GM12878 (cell line): ENCODE data around the gene RPS16. TPM values are rescaled to one million over a fixed set of nuclear protein-coding genes. Genes with fewer than 3 reads are reported as not detected.

Experiments
- ATAC-seq: fragments of 200-7000 bp; cut with Tn5 transposase; 3 replicates; pipeline ENCODE4 v1.9.1; 2020; ENCODE audit warnings: mild to moderate bottlenecking, moderate library complexity
- BruUV-seq: library from RNA; stranded (reverse); fragments of 400-500 nt; replicated peaks from 2 replicates; lab custom pipeline; 2021; lab: Mats Ljungman, UMichigan
- CTCF ChIA-PET: fragments of 300-600 bp; sonication (Branson Sonifier 250); formaldehyde crosslinking; extraction: SDS; loops from one replicate; lab custom pipeline; 2021; ENCODE audit warnings: inconsistent platforms; lab: Yijun Ruan, JAX
- POLR2A ChIA-PET: fragments of 350-600 bp; formaldehyde crosslinking; extraction: SDS; loops from one replicate; lab custom pipeline; 2021; ENCODE audit warnings: inconsistent platforms; lab: Charles Lee
- RAD21 ChIA-PET: fragments of 300-600 bp; sonication (Branson Sonifier 250); formaldehyde crosslinking; loops from one replicate; lab custom pipeline; 2023; ENCODE audit warnings: antibody characterized with exemption; ENCODE audit not compliant: unreplicated experiment; lab: Charles Lee
- SMC1A ChIA-PET: fragments of 300-600 bp; sonication (Branson Sonifier 250); formaldehyde crosslinking; loops from one replicate; lab custom pipeline; 2023; ENCODE audit not compliant: unreplicated experiment, uncharacterized antibody; lab: Charles Lee
- DNase-seq: peaks from one replicate; pipeline ENCODE4 v3.0.0-alpha.2; 2011; ENCODE audit warnings: low read depth, low spot score
- FAIRE-seq: peaks from 3 replicates; lab custom pipeline; 2011; peaks lifted over from hg19 to GRCh38; lab: Jason Lieb, UNC
- H2AFZ ChIP-seq: 2 replicates; pipeline ENCODE4 v1.6.0; 2011; ENCODE audit warnings: low read depth, low read length, control low read depth; ENCODE audit not compliant: control insufficient read depth
- H3K27ac ChIP-seq: 2 replicates; pipeline ENCODE4 v1.5.1; 2011; ENCODE audit warnings: control low read depth; ENCODE audit not compliant: control insufficient read depth, insufficient read depth
- H3K27me3 ChIP-seq, 2 experiments: replicated peaks in 1 of 2; 2 replicates each; pipeline versions ENCODE4 v1.6.0 to v1.6.1; 2011; ENCODE audit warnings: low read length in 1 of 2; ENCODE audit not compliant: control insufficient read depth in 2 of 2, insufficient read depth in 2 of 2
- H3K36me3 ChIP-seq, 2 experiments: 2 replicates each; pipeline ENCODE4 v1.5.1; 2011; ENCODE audit warnings: low read length in 1 of 2; ENCODE audit not compliant: control insufficient read depth in 2 of 2, insufficient read depth in 2 of 2
- H3K4me1 ChIP-seq: 2 replicates; pipeline ENCODE4 v1.6.1; 2011; ENCODE audit warnings: mild to moderate bottlenecking, low read length, moderate library complexity, mixed read lengths; ENCODE audit not compliant: control insufficient read depth, insufficient read depth
- H3K4me2 ChIP-seq: 2 replicates; pipeline ENCODE4 v1.6.0; 2011; ENCODE audit warnings: control low read depth; ENCODE audit not compliant: control insufficient read depth, insufficient read depth
- H3K4me3 ChIP-seq: fragments of 200-600 bp; sonication (generic); 2 replicates; pipeline ENCODE4 v1.5.1; 2016
- H3K79me2 ChIP-seq: 2 replicates; pipeline ENCODE4 v1.6.0; 2011; ENCODE audit warnings: low read length; ENCODE audit not compliant: control insufficient read depth, insufficient read depth
- H3K9ac ChIP-seq: 2 replicates; pipeline ENCODE4 v1.8.0; 2011; ENCODE audit warnings: low read length, control low read depth, mixed read lengths; ENCODE audit not compliant: control insufficient read depth, insufficient read depth
- H3K9me3 ChIP-seq: replicated peaks from 3 replicates; pipeline ENCODE4 v1.5.1; 2011; ENCODE audit warnings: mild to moderate bottlenecking, low read length; ENCODE audit not compliant: control insufficient read depth, insufficient read depth
- H4K20me1 ChIP-seq: 2 replicates; pipeline ENCODE4 v1.6.0; 2011; ENCODE audit not compliant: control insufficient read depth, insufficient read depth
- ASH2L ChIP-seq: fragments of 300-600, 200-600 bp; sonication (generic); IDR thresholded peaks from 2 replicates; pipeline ENCODE4 v1.6.1; 2017; ENCODE audit warnings: low read depth, mild to moderate bottlenecking, borderline replicate concordance
- BRCA1 ChIP-seq: IDR thresholded peaks from 2 replicates; pipeline ENCODE4 v1.6.1; 2011; ENCODE audit warnings: low read depth, low read length, improper control_type of control experiment
- CHD1 ChIP-seq: IDR thresholded peaks from 2 replicates; pipeline ENCODE4 v1.6.1; 2012; ENCODE audit warnings: low read depth, low read length, improper control_type of control experiment
- DPF2 ChIP-seq: fragments of 450-650 bp; IDR thresholded peaks from 2 replicates; pipeline ENCODE4 v1.6.1; 2017; ENCODE audit warnings: mild to moderate bottlenecking
- EP300 ChIP-seq, 2 experiments: fragments of 150-350 bp in 1 of 2; IDR thresholded peaks; 2 replicates each; pipeline ENCODE4 v1.6.1; 2011 to 2012; ENCODE audit warnings: low read depth in 2 of 2, low read length in 2 of 2, borderline replicate concordance in 1 of 2, improper control_type of control experiment in 1 of 2, inconsistent platforms in 1 of 2; ENCODE audit not compliant: control insufficient read depth in 1 of 2
- HCFC1 ChIP-seq: fragments of 150-350 bp; IDR thresholded peaks from 2 replicates; pipeline ENCODE4 v1.6.1; 2014; ENCODE audit warnings: low read length
- JUNB ChIP-seq: IDR thresholded peaks from 2 replicates; pipeline ENCODE4 v1.6.1; 2016; ENCODE audit warnings: antibody characterized with exemption, mild to moderate bottlenecking
- MEF2A ChIP-seq: IDR thresholded peaks from 2 replicates; pipeline ENCODE4 v1.6.1; 2011; ENCODE audit warnings: low read depth, mild to moderate bottlenecking, low read length, moderate library complexity; ENCODE audit not compliant: insufficient read depth
- MTA2 ChIP-seq: fragments of 450-650 bp; IDR thresholded peaks from 2 replicates; pipeline ENCODE4 v1.6.1; 2016; ENCODE audit warnings: low read depth, mild to moderate bottlenecking, moderate library complexity
- MXI1 ChIP-seq: fragments of 150-350 bp; IDR thresholded peaks from 2 replicates; pipeline ENCODE4 v1.6.1; 2011; ENCODE audit warnings: low read depth, mild to moderate bottlenecking, inconsistent platforms, low read length, improper control_type of control experiment
- NR2F1 ChIP-seq: fragments of 450-650 bp; conservative IDR thresholded peaks from 2 replicates; pipeline ENCODE4 v1.6.1; 2017; ENCODE audit warnings: mild to moderate bottlenecking
- PML ChIP-seq: IDR thresholded peaks from 2 replicates; pipeline ENCODE4 v1.6.1; 2012; ENCODE audit warnings: low read length, inconsistent platforms
- POLR2A ChIP-seq: IDR thresholded peaks from 2 replicates; pipeline ENCODE4 v1.6.1; 2011; ENCODE audit warnings: low read depth, mild to moderate bottlenecking, low read length
- SIX5 ChIP-seq: IDR thresholded peaks from 2 replicates; pipeline ENCODE4 v1.6.1; 2011; ENCODE audit warnings: mild to moderate bottlenecking, low read depth, low read length, moderate library complexity; ENCODE audit not compliant: severe bottlenecking
- SMARCA5 ChIP-seq: fragments of 450-650 bp; IDR thresholded peaks from 2 replicates; pipeline ENCODE4 v1.6.1; 2017; ENCODE audit warnings: mild to moderate bottlenecking
- SPI1 ChIP-seq: IDR thresholded peaks from 2 replicates; pipeline ENCODE4 v1.6.1; 2011; ENCODE audit warnings: low read depth, mild to moderate bottlenecking, low read length, moderate library complexity, borderline replicate concordance; ENCODE audit not compliant: insufficient read depth
- SUZ12 ChIP-seq: fragments of 200-600 bp; sonication (generic); IDR thresholded peaks from one replicate; pipeline ENCODE4 v1.6.1; 2018; ENCODE audit warnings: antibody characterized with exemption, mild to moderate bottlenecking; ENCODE audit not compliant: unreplicated experiment
- TCF12 ChIP-seq: IDR thresholded peaks from 2 replicates; pipeline ENCODE4 v1.6.1; 2011; ENCODE audit warnings: low read depth, mild to moderate bottlenecking, low read length
- WRNIP1 ChIP-seq: IDR thresholded peaks from 2 replicates; pipeline ENCODE4 v1.6.1; 2011; ENCODE audit warnings: low read depth, low read length, improper control_type of control experiment, borderline replicate concordance
- ZNF207 ChIP-seq: fragments of 450-650 bp; IDR thresholded peaks from 2 replicates; pipeline ENCODE4 v1.6.1; 2014; ENCODE audit warnings: antibody characterized with exemption, mild to moderate bottlenecking, borderline replicate concordance
- WGBS: methylation state at CpG from one replicate; pipeline ENCODE4 v1.1.6; 2016; ENCODE audit warnings: low lambda C conversion rate; ENCODE audit not compliant: insufficient replicate concordance, insufficient coverage; ENCODE audit errors: missing lambda C conversion rate; 5-methylcytosine and 5-hydroxymethylcytosine counted together
- in situ Hi-C: fragments of 300-500 bp; cut with MboI; formaldehyde crosslinking; loops from 9 replicates; pipeline ENCODE4 v1.14.3; 2018; ENCODE audit warnings: mixed read lengths
- intact Hi-C: fragments of 100-400 bp; cut with micrococcal nuclease; formaldehyde crosslinking; loops from one replicate; pipeline ENCODE4 v1.14.2; 2022; ENCODE audit not compliant: unreplicated experiment
- polyA plus RNA-seq, 11 experiments: library from polyadenylated mRNA; depleted of rRNA in 4 of 11; unstranded in 6 of 11; stranded (reverse) in 5 of 11; fragments of >200 nt; fragmentation: Nextera tagmentation in 4 of 11; fragmentation: Illumina TruSeq in 1 of 11; extraction: Ambion mirVana in 4 of 11; extraction: Trizol in 1 of 11; gene quantifications; 1 replicate in 1 of 11; 2 replicates in 10 of 11; pipeline versions ENCODE4 v1.2.1 to v1.2.3, GENCODE V29; 2011 to 2016; ENCODE audit warnings: inconsistent platforms in 2 of 11, missing spikeins in 2 of 11, low read depth in 1 of 11
- total RNA-seq, 4 experiments: library from RNA; depleted of rRNA in 3 of 4; stranded (reverse); fragments of >200 nt in 3 of 4; fragmentation: Illumina TruSeq in 1 of 4; extraction: Trizol in 1 of 4; gene quantifications; 2 replicates each; pipeline versions ENCODE4 v1.2.1 to v1.2.3, GENCODE V29; 2013 to 2021
- TF ChIP-seq, protein P1 (sequence below): fragments of 450-650 bp; IDR thresholded peaks from 2 replicates; pipeline ENCODE4 v1.6.1; 2016; ENCODE audit warnings: mild to moderate bottlenecking
- TF ChIP-seq, protein P2 (sequence below): fragments of 450-650 bp; formaldehyde crosslinking; IDR thresholded peaks from 2 replicates; pipeline ENCODE4 v1.4.0; 2020; ENCODE audit warnings: mild to moderate bottlenecking, moderate library complexity

RPS16 gene
- total and polyA plus RNA-seq, 10 of the 15 experiments (the other 5 are each of a cell fraction or from before 2014, with no cell fraction given) = 148 to 4,810 (median 2,343) TPM

DNA sequence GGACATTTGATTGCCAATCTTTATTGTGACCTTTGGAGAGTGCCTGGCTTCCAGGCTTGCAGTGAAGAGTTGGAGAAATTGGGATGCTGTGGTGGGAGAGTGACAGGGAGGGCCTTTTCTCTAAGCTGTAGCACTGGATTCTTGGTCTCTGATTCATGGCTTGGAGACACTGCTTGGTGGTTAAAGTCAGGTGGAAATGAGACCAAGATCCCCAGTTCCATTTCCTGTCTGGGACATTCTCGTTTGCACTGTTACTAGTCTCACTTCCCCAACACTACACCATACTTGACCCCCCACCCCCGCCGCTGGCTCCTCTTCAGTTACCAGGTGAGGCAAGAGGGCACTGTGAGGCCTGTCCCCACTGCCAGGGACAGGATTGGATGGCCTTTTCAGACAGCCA is 12.5 kb upstream of the RPS16 start:
- H3K36me3 ChIP-seq = peaks cover 5 to 22% of the 10 kb centered on the region in 2 experiments
- WGBS = 5% methylated on average over 3 of the region's 3 CpGs
- ATAC-seq (peak; percentile 52), FAIRE-seq (no peak), DNase-seq (no peak)
- H3K79me2 ChIP-seq = peaks cover 86% of the 10 kb centered on the region
- no peak overlapping the region for H3K27ac ChIP-seq
- in situ Hi-C loops = no loop called here
- ChIA-PET SMC1A (no interaction called here), CTCF (interaction anchor here (1.4 kb wide), 1 partner anchor 106 kb away, joined by 4 read pairs; the partner anchor contains the start of gene SAMD4B), RAD21 (interaction anchor here (3.0 kb wide), 1 partner anchor 13 kb away, joined by 7 read pairs; the partner anchor contains the start of gene RPS16), POLR2A (interaction anchor here (0.5 to 2.0 kb wide), 7 partner anchors 8 to 969 kb away, joined by 3 to 9 read pairs (median 4); partner anchors contain the start of gene RPS16)
- no peaks in the 10 kb centered on the region for H3K9me3 ChIP-seq
- H3K9ac ChIP-seq = peak overlapping the region; percentile 24; the same call in 1 of the 2 replicates
- peaks cover 6% of the 10 kb centered on the region; the same call in 1 of the 2 replicates for H4K20me1 ChIP-seq
- peak overlapping the region; percentile 87 for H3K4me3 ChIP-seq
- no peaks in the 10 kb centered on the region for H3K27me3 ChIP-seq
- H2AFZ ChIP-seq = no peak overlapping the region
- H3K4me2 ChIP-seq = peak overlapping the region; percentile 81
- peaks cover 28% of the 10 kb centered on the region for H3K4me1 ChIP-seq
- intact Hi-C loops = loop anchor here (5.0 kb wide), 1 partner anchor 49 kb away; the partner anchor contains the start of gene DLL3
- BruUV-seq = no TSS peak
- no peak for TF ChIP-seq SUZ12
- TF ChIP-seq PML = no peak
- TF ChIP-seq NR2F1 = peak; percentile 72
- peak; percentile 28; the same call in 1 of the 2 replicates for TF ChIP-seq DPF2
- no peak for TF ChIP-seq SIX5
- TF ChIP-seq WRNIP1 = no peak
- no peak for TF ChIP-seq HCFC1
- TF ChIP-seq MEF2A = no peak
- TF ChIP-seq, protein P1, sequence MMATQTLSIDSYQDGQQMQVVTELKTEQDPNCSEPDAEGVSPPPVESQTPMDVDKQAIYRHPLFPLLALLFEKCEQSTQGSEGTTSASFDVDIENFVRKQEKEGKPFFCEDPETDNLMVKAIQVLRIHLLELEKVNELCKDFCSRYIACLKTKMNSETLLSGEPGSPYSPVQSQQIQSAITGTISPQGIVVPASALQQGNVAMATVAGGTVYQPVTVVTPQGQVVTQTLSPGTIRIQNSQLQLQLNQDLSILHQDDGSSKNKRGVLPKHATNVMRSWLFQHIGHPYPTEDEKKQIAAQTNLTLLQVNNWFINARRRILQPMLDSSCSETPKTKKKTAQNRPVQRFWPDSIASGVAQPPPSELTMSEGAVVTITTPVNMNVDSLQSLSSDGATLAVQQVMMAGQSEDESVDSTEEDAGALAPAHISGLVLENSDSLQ = peak; percentile 55; the same call in 1 of the 2 replicates
- TF ChIP-seq MXI1 = no peak
- TF ChIP-seq MTA2 = peak; percentile 24; the same call in 1 of the 2 replicates
- no peak for TF ChIP-seq BRCA1
- TF ChIP-seq JUNB = no peak
- 0 out of 2 replicates have a peak, but pooled peaks have one; percentile 11 for TF ChIP-seq POLR2A
- TF ChIP-seq ZNF207 = no peak
- no peak for TF ChIP-seq TCF12
- TF ChIP-seq CHD1 = no peak
- peak; percentile 92 for TF ChIP-seq SPI1
- TF ChIP-seq ASH2L = no peak
- TF ChIP-seq, protein P2, sequence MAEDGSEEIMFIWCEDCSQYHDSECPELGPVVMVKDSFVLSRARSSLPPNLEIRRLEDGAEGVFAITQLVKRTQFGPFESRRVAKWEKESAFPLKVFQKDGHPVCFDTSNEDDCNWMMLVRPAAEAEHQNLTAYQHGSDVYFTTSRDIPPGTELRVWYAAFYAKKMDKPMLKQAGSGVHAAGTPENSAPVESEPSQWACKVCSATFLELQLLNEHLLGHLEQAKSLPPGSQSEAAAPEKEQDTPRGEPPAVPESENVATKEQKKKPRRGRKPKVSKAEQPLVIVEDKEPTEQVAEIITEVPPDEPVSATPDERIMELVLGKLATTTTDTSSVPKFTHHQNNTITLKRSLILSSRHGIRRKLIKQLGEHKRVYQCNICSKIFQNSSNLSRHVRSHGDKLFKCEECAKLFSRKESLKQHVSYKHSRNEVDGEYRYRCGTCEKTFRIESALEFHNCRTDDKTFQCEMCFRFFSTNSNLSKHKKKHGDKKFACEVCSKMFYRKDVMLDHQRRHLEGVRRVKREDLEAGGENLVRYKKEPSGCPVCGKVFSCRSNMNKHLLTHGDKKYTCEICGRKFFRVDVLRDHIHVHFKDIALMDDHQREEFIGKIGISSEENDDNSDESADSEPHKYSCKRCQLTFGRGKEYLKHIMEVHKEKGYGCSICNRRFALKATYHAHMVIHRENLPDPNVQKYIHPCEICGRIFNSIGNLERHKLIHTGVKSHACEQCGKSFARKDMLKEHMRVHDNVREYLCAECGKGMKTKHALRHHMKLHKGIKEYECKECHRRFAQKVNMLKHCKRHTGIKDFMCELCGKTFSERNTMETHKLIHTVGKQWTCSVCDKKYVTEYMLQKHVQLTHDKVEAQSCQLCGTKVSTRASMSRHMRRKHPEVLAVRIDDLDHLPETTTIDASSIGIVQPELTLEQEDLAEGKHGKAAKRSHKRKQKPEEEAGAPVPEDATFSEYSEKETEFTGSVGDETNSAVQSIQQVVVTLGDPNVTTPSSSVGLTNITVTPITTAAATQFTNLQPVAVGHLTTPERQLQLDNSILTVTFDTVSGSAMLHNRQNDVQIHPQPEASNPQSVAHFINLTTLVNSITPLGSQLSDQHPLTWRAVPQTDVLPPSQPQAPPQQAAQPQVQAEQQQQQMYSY = no peak
- TF ChIP-seq SMARCA5 = no peak
- 0 out of 4 replicates have a peak, but pooled peaks of 1 of the 2 experiments have one; percentile 53 for TF ChIP-seq EP300 (IDR thresholded peaks at IDR 0.05; ENCODE audit: borderline replicate concordance in 1 of 2, control insufficient read depth in 1 of 2, low read depth in 2 of 2, low read length in 2 of 2)
